Liver (tissue), 9 donors: ENCODE results near the gene CUX1. TPM values are rescaled to one million over a fixed set of nuclear protein-coding genes. Genes with fewer than 3 reads are reported as not detected.

Experiments used
- DNase-seq: peaks from one replicate; pipeline ENCODE4 v3.0.0-alpha.2; 2017; ENCODE audit warnings: low spot score
- H3K27ac ChIP-seq, 2 donors: one replicate each; pipeline ENCODE4 v1.7.0; 2013; ENCODE audit warnings: inconsistent platforms in 2 of 2, low read length in 2 of 2, control low read depth in 1 of 2, low read depth in 1 of 2, mild to moderate bottlenecking in 1 of 2
- H3K27me3 ChIP-seq, 4 donors: one replicate each; pipeline versions ENCODE4 v1.6.1 to v1.7.0; 2013; ENCODE audit warnings: low read length in 3 of 4, inconsistent platforms in 1 of 4, mild to moderate bottlenecking in 1 of 4, moderate library complexity in 1 of 4; ENCODE audit not compliant: control insufficient read depth in 4 of 4, insufficient read depth in 4 of 4
- H3K36me3 ChIP-seq, 4 donors: one replicate each; pipeline versions ENCODE4 v1.6.1 to v1.7.0; 2013; ENCODE audit warnings: low read length in 3 of 4, mild to moderate bottlenecking in 3 of 4, low read depth in 1 of 4, moderate library complexity in 1 of 4; ENCODE audit not compliant: control insufficient read depth in 4 of 4, insufficient read depth in 3 of 4
- H3K4me1 ChIP-seq, 4 donors: one replicate each; pipeline versions ENCODE4 v1.6.1 to v1.7.0; 2013; ENCODE audit warnings: low read length in 3 of 4, mild to moderate bottlenecking in 3 of 4, moderate library complexity in 1 of 4; ENCODE audit not compliant: control insufficient read depth in 4 of 4, insufficient read depth in 4 of 4
- H3K4me3 ChIP-seq, 3 donors: one replicate each; pipeline versions ENCODE4 v1.6.1 to v1.7.0; 2013; ENCODE audit warnings: low read length in 3 of 3, control low read depth in 1 of 3, low read depth in 1 of 3, mild to moderate bottlenecking in 1 of 3
- H3K9ac ChIP-seq, 2 donors: one replicate each; pipeline ENCODE4 v1.7.0; 2013; ENCODE audit warnings: low read length in 2 of 2, mild to moderate bottlenecking in 2 of 2, moderate library complexity in 2 of 2, control low read depth in 1 of 2, low read depth in 1 of 2
- H3K9me3 ChIP-seq, 4 donors: one replicate each; pipeline versions ENCODE4 v1.6.1 to v1.7.0; 2013; ENCODE audit warnings: low read length in 3 of 4; ENCODE audit not compliant: control insufficient read depth in 4 of 4
- EGR1 ChIP-seq, 2 donors: IDR thresholded peaks; 2 replicates each; pipeline ENCODE4 v1.6.1; 2016 to 2018; ENCODE audit warnings: antibody characterized with exemption in 2 of 2, low read depth in 2 of 2
- FOXA1 ChIP-seq: IDR thresholded peaks from 2 replicates; pipeline ENCODE4 v1.6.1; 2016; ENCODE audit warnings: antibody characterized with exemption
- FOXA2 ChIP-seq: IDR thresholded peaks from 2 replicates; pipeline ENCODE4 v1.6.1; 2016; ENCODE audit warnings: antibody characterized with exemption
- GABPA ChIP-seq, 2 donors: IDR thresholded peaks in 1 of 2; conservative IDR thresholded peaks in 1 of 2; 2 replicates each; pipeline ENCODE4 v1.6.1; 2016; ENCODE audit warnings: antibody characterized with exemption in 2 of 2, mild to moderate bottlenecking in 1 of 2, moderate library complexity in 1 of 2
- HNF4A ChIP-seq, 2 donors: conservative IDR thresholded peaks; 2 replicates each; pipeline ENCODE4 v1.6.1; 2016; ENCODE audit warnings: antibody characterized with exemption in 2 of 2, mild to moderate bottlenecking in 2 of 2
- HNF4G ChIP-seq: IDR thresholded peaks from 2 replicates; pipeline ENCODE4 v1.6.1; 2016; ENCODE audit warnings: antibody characterized with exemption
- JUND ChIP-seq, 2 donors: IDR thresholded peaks; 2 replicates each; pipeline ENCODE4 v1.6.1; 2016; ENCODE audit warnings: antibody characterized with exemption in 2 of 2
- RAD21 ChIP-seq, 2 donors: IDR thresholded peaks; 2 replicates each; pipeline ENCODE4 v1.6.1; 2016; ENCODE audit warnings: antibody characterized with exemption in 2 of 2, mild to moderate bottlenecking in 2 of 2
- RXRA ChIP-seq, 2 donors: IDR thresholded peaks; 2 replicates each; pipeline ENCODE4 v1.6.1; 2017 to 2018; ENCODE audit warnings: antibody characterized with exemption in 2 of 2, mild to moderate bottlenecking in 1 of 2
- SP1 ChIP-seq: IDR thresholded peaks from 2 replicates; pipeline ENCODE4 v1.6.1; 2018; ENCODE audit warnings: antibody characterized with exemption, mild to moderate bottlenecking
- TAF1 ChIP-seq: conservative IDR thresholded peaks from 2 replicates; pipeline ENCODE4 v1.6.1; 2016; ENCODE audit warnings: antibody characterized with exemption, mild to moderate bottlenecking
- YY1 ChIP-seq: IDR thresholded peaks from 2 replicates; pipeline ENCODE4 v1.6.1; 2016; ENCODE audit warnings: antibody characterized with exemption, mild to moderate bottlenecking
- WGBS: extraction: QIAGEN DNeasy Blood & Tissue Kit; methylation state at CpG from one replicate; pipeline ENCODE4 v1.1.7; 2013; 5-methylcytosine and 5-hydroxymethylcytosine counted together
- polyA plus RNA-seq, 2 donors: library from polyadenylated mRNA; stranded (reverse) in 1 of 2; unstranded in 1 of 2; fragments of 200-250 nt in 1 of 2; fragments of >200 nt in 1 of 2; fragmentation: Nextera tagmentation in 1 of 2; extraction: Ambion mirVana in 1 of 2; gene quantifications; one replicate each; pipeline versions ENCODE4 v1.2.1 to v1.2.3, GENCODE V29; 2013 to 2015
- total RNA-seq, 2 donors: library from RNA; depleted of rRNA; stranded (reverse); fragments of >200 nt; gene quantifications; one replicate each; pipeline ENCODE4 v1.2.3, GENCODE V29; 2014
- TF ChIP-seq, protein P1 (sequence below): fragments of 150-350 bp; IDR thresholded peaks from 2 replicates; pipeline ENCODE4 v1.5.1; 2017; ENCODE audit warnings: improper control_type of control experiment, low read depth, low read length; ENCODE audit not compliant: missing input control
- TF ChIP-seq, protein P2 (sequence below): IDR thresholded peaks from 2 replicates; pipeline ENCODE4 v1.6.1; 2016; ENCODE audit warnings: antibody characterized with exemption, mild to moderate bottlenecking
- TF ChIP-seq, protein P3 (sequence below): IDR thresholded peaks from 2 replicates; pipeline ENCODE4 v1.6.1; 2016; ENCODE audit warnings: antibody characterized with exemption
- TF ChIP-seq, protein P4 (sequence below): IDR thresholded peaks from 2 replicates; pipeline ENCODE4 v1.6.1; 2016; ENCODE audit warnings: antibody characterized with exemption
- donor health status: healthy.
- donor health status: healthy.
- donor health status: healthy.
- donor health status: healthy.
- donor health status: healthy.

The CUX1 gene
- total and polyA plus RNA-seq, 4 donors = 18.6 to 40.6 (median 21.4) TPM

DNA sequence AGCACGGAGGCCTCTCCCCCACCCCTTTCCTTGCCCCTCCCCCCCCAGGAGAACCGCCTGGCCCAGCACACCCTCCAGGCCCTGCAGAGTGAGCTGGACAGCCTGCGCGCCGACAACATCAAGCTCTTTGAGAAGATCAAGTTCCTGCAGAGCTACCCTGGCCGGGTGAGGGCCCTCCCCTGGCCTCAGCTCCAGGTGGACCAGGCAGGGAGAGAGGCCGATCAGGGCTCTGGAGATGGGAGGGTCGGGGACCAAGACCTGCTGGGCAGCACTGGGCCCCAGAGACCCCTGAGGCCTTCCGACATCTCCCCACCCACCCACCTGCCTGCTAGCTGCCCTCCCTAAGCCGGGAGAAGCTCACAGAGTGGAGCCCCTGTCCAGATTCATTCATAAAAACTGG lies 460.5 kb downstream of the CUX1 start:
- Histone ChIP-seq H3K36me3 (peaks cover 0 to 2% (median 0%) of the 10 kb centered on the region in 4 donors), H3K27ac (no peak overlapping the region), H3K9ac (no peak overlapping the region), H3K4me1 (no peaks in the 10 kb centered on the region), H3K9me3 (no peaks in the 10 kb centered on the region), H3K27me3 (no peaks in the 10 kb centered on the region), H3K4me3 (no peak overlapping the region)
- DNase-seq = no peak
- TF ChIP-seq GABPA (IDR thresholded peaks at IDR 0.05 in 1 of 2, conservative IDR thresholded peaks at IDR 0.05 in 1 of 2) (no peak), EGR1 (IDR thresholded peaks at IDR 0.05; ENCODE audit: low read depth in 2 of 2) (no peak)
- TF ChIP-seq, protein P1, sequence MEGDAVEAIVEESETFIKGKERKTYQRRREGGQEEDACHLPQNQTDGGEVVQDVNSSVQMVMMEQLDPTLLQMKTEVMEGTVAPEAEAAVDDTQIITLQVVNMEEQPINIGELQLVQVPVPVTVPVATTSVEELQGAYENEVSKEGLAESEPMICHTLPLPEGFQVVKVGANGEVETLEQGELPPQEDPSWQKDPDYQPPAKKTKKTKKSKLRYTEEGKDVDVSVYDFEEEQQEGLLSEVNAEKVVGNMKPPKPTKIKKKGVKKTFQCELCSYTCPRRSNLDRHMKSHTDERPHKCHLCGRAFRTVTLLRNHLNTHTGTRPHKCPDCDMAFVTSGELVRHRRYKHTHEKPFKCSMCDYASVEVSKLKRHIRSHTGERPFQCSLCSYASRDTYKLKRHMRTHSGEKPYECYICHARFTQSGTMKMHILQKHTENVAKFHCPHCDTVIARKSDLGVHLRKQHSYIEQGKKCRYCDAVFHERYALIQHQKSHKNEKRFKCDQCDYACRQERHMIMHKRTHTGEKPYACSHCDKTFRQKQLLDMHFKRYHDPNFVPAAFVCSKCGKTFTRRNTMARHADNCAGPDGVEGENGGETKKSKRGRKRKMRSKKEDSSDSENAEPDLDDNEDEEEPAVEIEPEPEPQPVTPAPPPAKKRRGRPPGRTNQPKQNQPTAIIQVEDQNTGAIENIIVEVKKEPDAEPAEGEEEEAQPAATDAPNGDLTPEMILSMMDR = no peak
- 91% methylated on average over 10 of the region's 10 CpGs for WGBS

DNA sequence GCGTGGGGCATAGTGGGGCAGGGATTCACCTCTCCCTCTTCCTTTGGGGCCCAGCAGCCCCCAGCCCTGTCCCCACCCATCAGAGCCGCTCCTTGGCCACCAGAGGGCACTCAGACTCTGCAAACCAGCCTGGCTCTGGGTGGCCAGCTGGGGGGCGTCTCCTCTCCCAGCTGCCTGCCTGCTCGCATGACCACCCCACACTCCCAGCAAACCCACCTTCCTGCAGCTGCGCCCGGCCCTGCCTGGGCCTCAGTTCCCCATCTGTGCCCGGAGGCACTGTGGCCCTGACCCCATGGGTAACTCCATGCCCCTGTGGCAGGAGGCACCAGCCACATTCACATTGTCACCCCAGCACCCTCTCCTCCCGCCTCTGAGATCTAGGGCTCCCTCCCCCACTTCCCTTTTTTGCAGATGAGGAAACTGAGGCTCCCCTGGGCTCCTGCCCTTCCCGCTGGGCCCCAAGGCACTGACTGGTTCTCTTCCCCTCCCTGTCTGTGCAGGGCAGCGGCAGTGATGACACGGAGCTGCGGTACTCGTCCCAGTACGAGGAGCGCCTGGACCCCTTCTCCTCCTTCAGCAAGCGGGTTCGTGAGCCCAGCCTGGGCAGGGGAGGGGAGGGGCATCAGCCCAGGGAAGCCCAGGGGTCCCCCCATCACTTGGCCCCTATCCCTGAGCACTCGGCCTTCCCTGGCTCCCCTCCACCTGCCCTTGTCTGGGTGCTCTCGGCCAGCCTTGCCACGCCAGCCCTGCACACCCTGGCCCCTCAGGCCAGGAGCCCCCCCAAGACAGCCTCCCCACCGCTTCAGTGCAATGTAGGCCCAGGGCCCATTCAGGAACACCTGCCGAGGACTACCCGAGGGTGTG lies 462.3 kb downstream of the CUX1 start:
- Histone ChIP-seq H3K9ac (no peak overlapping the region), H3K9me3 (no peaks in the 10 kb centered on the region), H3K36me3 (peaks cover 0 to 2% (median 0%) of the 10 kb centered on the region in 4 donors), H3K27me3 (no peaks in the 10 kb centered on the region), H3K27ac (no peak overlapping the region), H3K4me1 (no peaks in the 10 kb centered on the region), H3K4me3 (no peak overlapping the region)
- 73% methylated on average over 23 of the region's 23 CpGs for WGBS
- DNase-seq = peak; percentile 51
- TF ChIP-seq JUND (IDR thresholded peaks at IDR 0.05) (no peak), EGR1 (IDR thresholded peaks at IDR 0.05; ENCODE audit: low read depth in 2 of 2) (no peak), YY1 (no peak), HNF4G (no peak), FOXA1 (no peak), RXRA (IDR thresholded peaks at IDR 0.05) (no peak), SP1 (no peak), HNF4A (conservative IDR thresholded peaks at IDR 0.05) (no peak), FOXA2 (no peak), RAD21 (IDR thresholded peaks at IDR 0.05) (peak; percentile 80 to 87), TAF1 (no peak)
- TF ChIP-seq, protein P2, sequence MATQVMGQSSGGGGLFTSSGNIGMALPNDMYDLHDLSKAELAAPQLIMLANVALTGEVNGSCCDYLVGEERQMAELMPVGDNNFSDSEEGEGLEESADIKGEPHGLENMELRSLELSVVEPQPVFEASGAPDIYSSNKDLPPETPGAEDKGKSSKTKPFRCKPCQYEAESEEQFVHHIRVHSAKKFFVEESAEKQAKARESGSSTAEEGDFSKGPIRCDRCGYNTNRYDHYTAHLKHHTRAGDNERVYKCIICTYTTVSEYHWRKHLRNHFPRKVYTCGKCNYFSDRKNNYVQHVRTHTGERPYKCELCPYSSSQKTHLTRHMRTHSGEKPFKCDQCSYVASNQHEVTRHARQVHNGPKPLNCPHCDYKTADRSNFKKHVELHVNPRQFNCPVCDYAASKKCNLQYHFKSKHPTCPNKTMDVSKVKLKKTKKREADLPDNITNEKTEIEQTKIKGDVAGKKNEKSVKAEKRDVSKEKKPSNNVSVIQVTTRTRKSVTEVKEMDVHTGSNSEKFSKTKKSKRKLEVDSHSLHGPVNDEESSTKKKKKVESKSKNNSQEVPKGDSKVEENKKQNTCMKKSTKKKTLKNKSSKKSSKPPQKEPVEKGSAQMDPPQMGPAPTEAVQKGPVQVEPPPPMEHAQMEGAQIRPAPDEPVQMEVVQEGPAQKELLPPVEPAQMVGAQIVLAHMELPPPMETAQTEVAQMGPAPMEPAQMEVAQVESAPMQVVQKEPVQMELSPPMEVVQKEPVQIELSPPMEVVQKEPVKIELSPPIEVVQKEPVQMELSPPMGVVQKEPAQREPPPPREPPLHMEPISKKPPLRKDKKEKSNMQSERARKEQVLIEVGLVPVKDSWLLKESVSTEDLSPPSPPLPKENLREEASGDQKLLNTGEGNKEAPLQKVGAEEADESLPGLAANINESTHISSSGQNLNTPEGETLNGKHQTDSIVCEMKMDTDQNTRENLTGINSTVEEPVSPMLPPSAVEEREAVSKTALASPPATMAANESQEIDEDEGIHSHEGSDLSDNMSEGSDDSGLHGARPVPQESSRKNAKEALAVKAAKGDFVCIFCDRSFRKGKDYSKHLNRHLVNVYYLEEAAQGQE = no peak
- TF ChIP-seq, protein P1 = peak; percentile 66
- TF ChIP-seq, protein P3, sequence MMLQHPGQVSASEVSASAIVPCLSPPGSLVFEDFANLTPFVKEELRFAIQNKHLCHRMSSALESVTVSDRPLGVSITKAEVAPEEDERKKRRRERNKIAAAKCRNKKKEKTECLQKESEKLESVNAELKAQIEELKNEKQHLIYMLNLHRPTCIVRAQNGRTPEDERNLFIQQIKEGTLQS = no peak
- TF ChIP-seq, protein P4, sequence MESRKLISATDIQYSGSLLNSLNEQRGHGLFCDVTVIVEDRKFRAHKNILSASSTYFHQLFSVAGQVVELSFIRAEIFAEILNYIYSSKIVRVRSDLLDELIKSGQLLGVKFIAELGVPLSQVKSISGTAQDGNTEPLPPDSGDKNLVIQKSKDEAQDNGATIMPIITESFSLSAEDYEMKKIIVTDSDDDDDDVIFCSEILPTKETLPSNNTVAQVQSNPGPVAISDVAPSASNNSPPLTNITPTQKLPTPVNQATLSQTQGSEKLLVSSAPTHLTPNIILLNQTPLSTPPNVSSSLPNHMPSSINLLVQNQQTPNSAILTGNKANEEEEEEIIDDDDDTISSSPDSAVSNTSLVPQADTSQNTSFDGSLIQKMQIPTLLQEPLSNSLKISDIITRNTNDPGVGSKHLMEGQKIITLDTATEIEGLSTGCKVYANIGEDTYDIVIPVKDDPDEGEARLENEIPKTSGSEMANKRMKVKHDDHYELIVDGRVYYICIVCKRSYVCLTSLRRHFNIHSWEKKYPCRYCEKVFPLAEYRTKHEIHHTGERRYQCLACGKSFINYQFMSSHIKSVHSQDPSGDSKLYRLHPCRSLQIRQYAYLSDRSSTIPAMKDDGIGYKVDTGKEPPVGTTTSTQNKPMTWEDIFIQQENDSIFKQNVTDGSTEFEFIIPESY = no peak
